ENCODE data around the gene PEX14.

DNA sequence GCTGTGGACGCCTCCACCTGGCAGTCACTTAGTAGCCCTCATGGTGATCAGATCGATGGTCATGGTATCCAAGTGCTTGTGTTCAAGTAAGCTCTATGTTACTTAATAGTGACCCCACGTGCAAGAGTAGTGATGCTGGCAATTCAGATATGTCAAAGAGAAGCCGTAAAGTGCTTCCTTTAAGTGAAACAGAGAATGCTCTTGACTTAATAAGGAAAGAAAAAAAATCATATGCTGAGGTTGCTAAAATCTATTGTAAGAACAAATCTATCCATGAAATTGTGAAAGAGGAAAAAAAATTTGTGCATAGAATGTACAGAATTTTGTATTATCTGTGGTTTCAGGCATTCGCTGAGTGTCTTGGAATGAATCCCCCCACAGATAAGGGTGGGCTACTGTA is 113.9 kb downstream of the PEX14 start:
- TF ChIP-seq, protein P1, sequence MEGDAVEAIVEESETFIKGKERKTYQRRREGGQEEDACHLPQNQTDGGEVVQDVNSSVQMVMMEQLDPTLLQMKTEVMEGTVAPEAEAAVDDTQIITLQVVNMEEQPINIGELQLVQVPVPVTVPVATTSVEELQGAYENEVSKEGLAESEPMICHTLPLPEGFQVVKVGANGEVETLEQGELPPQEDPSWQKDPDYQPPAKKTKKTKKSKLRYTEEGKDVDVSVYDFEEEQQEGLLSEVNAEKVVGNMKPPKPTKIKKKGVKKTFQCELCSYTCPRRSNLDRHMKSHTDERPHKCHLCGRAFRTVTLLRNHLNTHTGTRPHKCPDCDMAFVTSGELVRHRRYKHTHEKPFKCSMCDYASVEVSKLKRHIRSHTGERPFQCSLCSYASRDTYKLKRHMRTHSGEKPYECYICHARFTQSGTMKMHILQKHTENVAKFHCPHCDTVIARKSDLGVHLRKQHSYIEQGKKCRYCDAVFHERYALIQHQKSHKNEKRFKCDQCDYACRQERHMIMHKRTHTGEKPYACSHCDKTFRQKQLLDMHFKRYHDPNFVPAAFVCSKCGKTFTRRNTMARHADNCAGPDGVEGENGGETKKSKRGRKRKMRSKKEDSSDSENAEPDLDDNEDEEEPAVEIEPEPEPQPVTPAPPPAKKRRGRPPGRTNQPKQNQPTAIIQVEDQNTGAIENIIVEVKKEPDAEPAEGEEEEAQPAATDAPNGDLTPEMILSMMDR (IDR thresholded peaks at IDR 0.05; ENCODE audit: insufficient read depth, low read length), result no peak
- TF ChIP-seq POLR2AphosphoS5 (IDR thresholded peaks at IDR 0.05; ENCODE audit: low read depth) (no peak), SPI1 (IDR thresholded peaks at IDR 0.05; ENCODE audit: borderline replicate concordance, low read depth) (no peak)
- TF ChIP-seq, protein P2, sequence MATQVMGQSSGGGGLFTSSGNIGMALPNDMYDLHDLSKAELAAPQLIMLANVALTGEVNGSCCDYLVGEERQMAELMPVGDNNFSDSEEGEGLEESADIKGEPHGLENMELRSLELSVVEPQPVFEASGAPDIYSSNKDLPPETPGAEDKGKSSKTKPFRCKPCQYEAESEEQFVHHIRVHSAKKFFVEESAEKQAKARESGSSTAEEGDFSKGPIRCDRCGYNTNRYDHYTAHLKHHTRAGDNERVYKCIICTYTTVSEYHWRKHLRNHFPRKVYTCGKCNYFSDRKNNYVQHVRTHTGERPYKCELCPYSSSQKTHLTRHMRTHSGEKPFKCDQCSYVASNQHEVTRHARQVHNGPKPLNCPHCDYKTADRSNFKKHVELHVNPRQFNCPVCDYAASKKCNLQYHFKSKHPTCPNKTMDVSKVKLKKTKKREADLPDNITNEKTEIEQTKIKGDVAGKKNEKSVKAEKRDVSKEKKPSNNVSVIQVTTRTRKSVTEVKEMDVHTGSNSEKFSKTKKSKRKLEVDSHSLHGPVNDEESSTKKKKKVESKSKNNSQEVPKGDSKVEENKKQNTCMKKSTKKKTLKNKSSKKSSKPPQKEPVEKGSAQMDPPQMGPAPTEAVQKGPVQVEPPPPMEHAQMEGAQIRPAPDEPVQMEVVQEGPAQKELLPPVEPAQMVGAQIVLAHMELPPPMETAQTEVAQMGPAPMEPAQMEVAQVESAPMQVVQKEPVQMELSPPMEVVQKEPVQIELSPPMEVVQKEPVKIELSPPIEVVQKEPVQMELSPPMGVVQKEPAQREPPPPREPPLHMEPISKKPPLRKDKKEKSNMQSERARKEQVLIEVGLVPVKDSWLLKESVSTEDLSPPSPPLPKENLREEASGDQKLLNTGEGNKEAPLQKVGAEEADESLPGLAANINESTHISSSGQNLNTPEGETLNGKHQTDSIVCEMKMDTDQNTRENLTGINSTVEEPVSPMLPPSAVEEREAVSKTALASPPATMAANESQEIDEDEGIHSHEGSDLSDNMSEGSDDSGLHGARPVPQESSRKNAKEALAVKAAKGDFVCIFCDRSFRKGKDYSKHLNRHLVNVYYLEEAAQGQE (IDR thresholded peaks at IDR 0.05; ENCODE audit: insufficient replicate concordance, low read depth), result no peak

All from HL-60 (cell line).